ENCODE measurements around the gene IRF8.

The IRF8 gene

GRCh38 chr16:85898521-85899442 lies at the start of gene IRF8:
IRF8 (plus strand) TSS chr16:85899162; CDS start chr16:85903016, 3,854 bp downstream.
- Histone ChIP-seq H3K9ac (peak within 1 kb of the TSS; percentile 63 to 82 (median 77)), H3K4me1 (peaks cover 32 to 94% (median 72%) of the 10 kb centered on the region in 10 experiments), H3K36me3 (peaks cover 0 to 42% (median 36%) of the 10 kb centered on the region in 11 experiments; a peak in 17 of 22 replicates), H4K20me1 (peaks cover 0 to 49% (median 39%) of the 10 kb centered on the region in 11 experiments; a peak in 15 of 22 replicates), H3K9me3 (replicated peaks in 1 of 11) (0 out of 22 replicates have a peak, but pooled peaks cover 0 to under 1% (median 0%) of the 10 kb centered on the region in 11 experiments), H3K27ac (peak within 1 kb of the TSS; percentile 52 to 75 (median 69)), H3K4me2 (peak within 1 kb of the TSS; percentile 77 to 99 (median 95)), H3K4me3 (peak within 1 kb of the TSS; percentile 44 to 92 (median 72)), H3K27me3 (peaks cover 0 to 63% (median 50%) of the 10 kb centered on the region in 11 experiments; a peak in 19 of 22 replicates)
- TF ChIP-seq Cebpa-rat (IDR thresholded peaks at IDR 0.05): no peak

- peak overlapping the region in 6 of 11 experiments; percentile 21 to 92 (median 78); a peak in 7 of 22 replicates for H3K9ac ChIP-seq
- H3K4me3 ChIP-seq: no peak overlapping the region
- H3K9me3 ChIP-seq (replicated peaks in 1 of 11): peaks cover 0 to 10% (median 0%) of the 10 kb centered on the region in 11 experiments; a peak in 4 of 22 replicates
- no peak for TF ChIP-seq Cebpa-rat (IDR thresholded peaks at IDR 0.05)
- peak overlapping the region in 9 of 11 experiments; percentile 79 to 94 (median 86); a peak in 18 of 22 replicates for H3K4me2 ChIP-seq
- peaks cover 0 to 4% (median 0%) of the 10 kb centered on the region in 11 experiments; a peak in 1 of 22 replicates for H3K36me3 ChIP-seq
- H3K27ac ChIP-seq: peak overlapping the region; percentile 17 to 99 (median 97); a peak in 19 of 22 replicates
- H3K4me1 ChIP-seq: peaks cover 78 to 100% (median 99%) of the 10 kb centered on the region in 10 experiments
- H4K20me1 ChIP-seq: no peaks in the 10 kb centered on the region
- H3K27me3 ChIP-seq: no peaks in the 10 kb centered on the region
Measured at GRCh38 chr16:85849388-85849787, 49.6 kb upstream of the IRF8 start.

GRCh38 chr16:85850344-85850880 lies 48.5 kb upstream of the IRF8 start:
- H3K27ac ChIP-seq: peak overlapping the region; percentile 69 to 99 (median 97); a peak in 21 of 22 replicates
- no peak for TF ChIP-seq Cebpa-rat (IDR thresholded peaks at IDR 0.05)
- H3K4me3 ChIP-seq: no peak overlapping the region
- H3K9me3 ChIP-seq (replicated peaks in 1 of 11): peaks cover 0 to 15% (median 7%) of the 10 kb centered on the region in 11 experiments; a peak in 13 of 22 replicates
- H4K20me1 ChIP-seq: no peaks in the 10 kb centered on the region
- H3K4me2 ChIP-seq: peak overlapping the region; percentile 40 to 94 (median 84); a peak in 20 of 22 replicates
- peaks cover 0 to 6% (median 0%) of the 10 kb centered on the region in 11 experiments; a peak in 1 of 22 replicates for H3K36me3 ChIP-seq
- H3K27me3 ChIP-seq: no peaks in the 10 kb centered on the region
- H3K4me1 ChIP-seq: peaks cover 74 to 100% (median 99%) of the 10 kb centered on the region in 10 experiments
- peak overlapping the region in 9 of 11 experiments; percentile 11 to 92 (median 68); a peak in 12 of 22 replicates for H3K9ac ChIP-seq

GRCh38 chr16:85851034-85851785 lies 47.8 kb upstream of the IRF8 start:
- H3K27ac ChIP-seq: peak overlapping the region; percentile 69 to 99 (median 97); a peak in 21 of 22 replicates
- no peak for TF ChIP-seq Cebpa-rat (IDR thresholded peaks at IDR 0.05)
- H3K4me2 ChIP-seq: peak overlapping the region; percentile 40 to 94 (median 84)
- H3K9ac ChIP-seq: peak overlapping the region in 8 of 11 experiments; percentile 39 to 92 (median 76); a peak in 12 of 22 replicates
- 0 out of 22 replicates have a peak, but pooled peaks cover 0 to 13% (median 0%) of the 10 kb centered on the region in 11 experiments for H3K36me3 ChIP-seq
- H3K27me3 ChIP-seq: no peaks in the 10 kb centered on the region
- 0 out of 20 replicates have a peak overlapping the region, but pooled peaks of 1 of the 10 experiments have one; percentile 1 for H3K4me3 ChIP-seq
- H3K9me3 ChIP-seq (replicated peaks in 1 of 11): peaks cover 0 to 19% (median 8%) of the 10 kb centered on the region in 11 experiments; a peak in 14 of 22 replicates
- no peaks in the 10 kb centered on the region for H4K20me1 ChIP-seq
- peaks cover 66 to 100% (median 99%) of the 10 kb centered on the region in 10 experiments for H3K4me1 ChIP-seq

GRCh38 chr16:85853547-85854545 lies 45.1 kb upstream of the IRF8 start:
- Histone ChIP-seq H3K36me3 (peaks cover 0 to 14% (median 0%) of the 10 kb centered on the region in 11 experiments; a peak in 1 of 22 replicates), H4K20me1 (no peaks in the 10 kb centered on the region), H3K9ac (peak overlapping the region; percentile 59 to 92 (median 83); a peak in 21 of 22 replicates), H3K9me3 (replicated peaks in 1 of 11) (peaks cover 0 to 18% (median 8%) of the 10 kb centered on the region in 11 experiments; a peak in 14 of 22 replicates), H3K4me2 (peak overlapping the region; percentile 72 to 94 (median 84)), H3K27me3 (no peaks in the 10 kb centered on the region), H3K4me3 (peak overlapping the region in 8 of 10 experiments; percentile 1 to 52 (median 26); a peak in 14 of 20 replicates), H3K27ac (peak overlapping the region; percentile 69 to 99 (median 97)), H3K4me1 (peaks cover 54 to 100% (median 99%) of the 10 kb centered on the region in 10 experiments)
- TF ChIP-seq Cebpa-rat (IDR thresholded peaks at IDR 0.05): peak; percentile 77 to 99 (median 97)

GRCh38 chr16:85854935-85855334 lies 44.0 kb upstream of the IRF8 start:
- peak overlapping the region; percentile 69 to 99 (median 97) for H3K27ac ChIP-seq
- H3K27me3 ChIP-seq: no peaks in the 10 kb centered on the region
- H3K9me3 ChIP-seq (replicated peaks in 1 of 11): peaks cover 0 to 18% (median 8%) of the 10 kb centered on the region in 11 experiments; a peak in 14 of 22 replicates
- no peaks in the 10 kb centered on the region for H4K20me1 ChIP-seq
- TF ChIP-seq Cebpa-rat (IDR thresholded peaks at IDR 0.05): no peak
- peak overlapping the region; percentile 59 to 92 (median 83); a peak in 19 of 22 replicates for H3K9ac ChIP-seq
- H3K4me1 ChIP-seq: peaks cover 65 to 100% (median 99%) of the 10 kb centered on the region in 10 experiments
- H3K36me3 ChIP-seq: peaks cover 0 to 14% (median 0%) of the 10 kb centered on the region in 11 experiments; a peak in 1 of 22 replicates
- H3K4me2 ChIP-seq: peak overlapping the region; percentile 72 to 94 (median 84)
- H3K4me3 ChIP-seq: peak overlapping the region in 7 of 10 experiments; percentile 1 to 52 (median 33); a peak in 13 of 20 replicates
